Osteoblast (primary cell): ENCODE data around the gene SLC25A34. TPM values are rescaled to one million over a fixed set of nuclear protein-coding genes. Genes with fewer than 3 reads are reported as not detected.

Source experiments
- DNase-seq: peaks from one replicate; pipeline ENCODE4 v3.0.0; 2011; ENCODE audit warnings: low spot score, mixed read lengths; ENCODE audit not compliant: insufficient read length; ENCODE audit errors: missing footprints
- H2AFZ ChIP-seq: 2 replicates; pipeline ENCODE4 v1.6.0; 2011; ENCODE audit warnings: mild to moderate bottlenecking, low read length
- H3K27ac ChIP-seq: 2 replicates; pipeline ENCODE4 v1.5.1; 2011; ENCODE audit warnings: mild to moderate bottlenecking, low read depth, low read length, moderate library complexity
- H3K27me3 ChIP-seq: 2 replicates; pipeline ENCODE4 v1.6.0; 2012; ENCODE audit warnings: mild to moderate bottlenecking, control low read depth, inconsistent platforms, low read length, moderate library complexity; ENCODE audit not compliant: insufficient read depth
- H3K36me3 ChIP-seq: 2 replicates; pipeline ENCODE4 v1.5.1; 2011; ENCODE audit warnings: mild to moderate bottlenecking, low read length, control low read depth, moderate library complexity; ENCODE audit not compliant: insufficient read depth
- H3K4me1 ChIP-seq: 2 replicates; pipeline ENCODE4 v1.5.1; 2011; ENCODE audit warnings: mild to moderate bottlenecking, low read length, control low read depth, moderate library complexity; ENCODE audit not compliant: insufficient read depth
- H3K4me2 ChIP-seq: 2 replicates; pipeline ENCODE4 v1.6.0; 2011; ENCODE audit warnings: mild to moderate bottlenecking, low read length; ENCODE audit not compliant: insufficient read depth
- H3K4me3 ChIP-seq: fragments of 200-600 bp; sonication (generic); 3 replicates; pipeline ENCODE4 v1.5.1; 2012; ENCODE audit warnings: mild to moderate bottlenecking, low read length, inconsistent platforms; ENCODE audit not compliant: insufficient read depth
- H3K79me2 ChIP-seq: 2 replicates; pipeline ENCODE4 v1.6.0; 2012; ENCODE audit warnings: mild to moderate bottlenecking, low read length, control low read depth, inconsistent platforms; ENCODE audit not compliant: insufficient read depth
- H3K9me3 ChIP-seq: 2 replicates; pipeline ENCODE4 v1.5.1; 2011; ENCODE audit warnings: low read depth, low read length, control low read depth
- H4K20me1 ChIP-seq: 2 replicates; pipeline ENCODE4 v1.6.0; 2012; ENCODE audit warnings: mild to moderate bottlenecking, low read length, control low read depth; ENCODE audit not compliant: insufficient read depth
- total RNA-seq: library from RNA; depleted of rRNA; stranded (reverse); fragments of >200 nt; gene quantifications from 2 replicates; pipeline ENCODE4 v1.2.3, GENCODE V29; 2012
- TF ChIP-seq, protein P1 (sequence below): IDR thresholded peaks from 2 replicates; pipeline ENCODE4 v1.5.1; 2011; ENCODE audit warnings: mild to moderate bottlenecking, low read depth, low read length, moderate library complexity; ENCODE audit errors: extremely low read depth

SLC25A34 gene
- total RNA-seq, 1 donor = 1.4 TPM

- no peaks in the 10 kb centered on the region for H4K20me1 ChIP-seq
- H2AFZ ChIP-seq = no peak overlapping the region
- H3K27me3 ChIP-seq = no peaks in the 10 kb centered on the region
- H3K27ac ChIP-seq = no peak overlapping the region
- no peaks in the 10 kb centered on the region for H3K4me1 ChIP-seq
- TF ChIP-seq, protein P1, sequence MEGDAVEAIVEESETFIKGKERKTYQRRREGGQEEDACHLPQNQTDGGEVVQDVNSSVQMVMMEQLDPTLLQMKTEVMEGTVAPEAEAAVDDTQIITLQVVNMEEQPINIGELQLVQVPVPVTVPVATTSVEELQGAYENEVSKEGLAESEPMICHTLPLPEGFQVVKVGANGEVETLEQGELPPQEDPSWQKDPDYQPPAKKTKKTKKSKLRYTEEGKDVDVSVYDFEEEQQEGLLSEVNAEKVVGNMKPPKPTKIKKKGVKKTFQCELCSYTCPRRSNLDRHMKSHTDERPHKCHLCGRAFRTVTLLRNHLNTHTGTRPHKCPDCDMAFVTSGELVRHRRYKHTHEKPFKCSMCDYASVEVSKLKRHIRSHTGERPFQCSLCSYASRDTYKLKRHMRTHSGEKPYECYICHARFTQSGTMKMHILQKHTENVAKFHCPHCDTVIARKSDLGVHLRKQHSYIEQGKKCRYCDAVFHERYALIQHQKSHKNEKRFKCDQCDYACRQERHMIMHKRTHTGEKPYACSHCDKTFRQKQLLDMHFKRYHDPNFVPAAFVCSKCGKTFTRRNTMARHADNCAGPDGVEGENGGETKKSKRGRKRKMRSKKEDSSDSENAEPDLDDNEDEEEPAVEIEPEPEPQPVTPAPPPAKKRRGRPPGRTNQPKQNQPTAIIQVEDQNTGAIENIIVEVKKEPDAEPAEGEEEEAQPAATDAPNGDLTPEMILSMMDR = no peak
- H3K36me3 ChIP-seq = peaks cover 68% of the 10 kb centered on the region
- no peaks in the 10 kb centered on the region for H3K79me2 ChIP-seq
- H3K4me2 ChIP-seq = no peak overlapping the region
- H3K4me3 ChIP-seq = no peak overlapping the region
- H3K9me3 ChIP-seq = no peaks in the 10 kb centered on the region
- peak; percentile 79 for DNase-seq
Measured at GRCh38 chr1:15724949-15725880, 10.8 kb upstream of the SLC25A34 start.

- no peaks in the 10 kb centered on the region for H3K79me2 ChIP-seq
- no peak overlapping the region for H3K27ac ChIP-seq
- H3K27me3 ChIP-seq = no peaks in the 10 kb centered on the region
- TF ChIP-seq, protein P1 = no peak
- peak; percentile 62 for DNase-seq
- H3K36me3 ChIP-seq = peaks cover 67% of the 10 kb centered on the region
- no peak overlapping the region for H3K4me3 ChIP-seq
- H3K4me2 ChIP-seq = no peak overlapping the region
- H2AFZ ChIP-seq = no peak overlapping the region
- no peaks in the 10 kb centered on the region for H3K9me3 ChIP-seq
- no peaks in the 10 kb centered on the region for H4K20me1 ChIP-seq
- H3K4me1 ChIP-seq = no peaks in the 10 kb centered on the region
Measured at GRCh38 chr1:15726508-15726907, 9.6 kb upstream of the SLC25A34 start.

DNA sequence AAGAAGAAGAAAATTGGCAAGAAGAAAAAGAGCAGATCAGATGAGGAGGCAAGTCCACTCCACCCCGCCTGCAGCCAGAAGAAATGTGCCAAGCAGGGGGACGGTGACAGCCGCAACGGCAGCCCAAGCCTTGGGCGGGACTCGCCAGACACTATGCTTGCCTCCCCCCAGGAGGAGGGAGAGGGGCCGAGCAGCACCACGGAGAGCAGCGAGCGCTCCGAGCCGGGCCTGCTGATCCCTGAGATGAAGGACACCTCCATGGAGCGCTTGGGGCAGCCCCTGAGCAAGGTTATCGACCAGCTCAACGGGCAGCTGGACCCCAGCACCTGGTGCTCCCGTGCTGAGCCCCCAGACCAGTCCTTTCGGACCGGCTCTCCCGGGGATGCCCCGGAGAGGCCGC lies 9.0 kb upstream of the SLC25A34 start:
- peaks cover 64% of the 10 kb centered on the region for H3K36me3 ChIP-seq
- H3K27me3 ChIP-seq = no peaks in the 10 kb centered on the region
- TF ChIP-seq, protein P1 = no peak
- no peaks in the 10 kb centered on the region for H4K20me1 ChIP-seq
- no peak overlapping the region for H3K4me2 ChIP-seq
- no peaks in the 10 kb centered on the region for H3K4me1 ChIP-seq
- no peaks in the 10 kb centered on the region for H3K79me2 ChIP-seq
- no peaks in the 10 kb centered on the region for H3K9me3 ChIP-seq
- peak; percentile 79 for DNase-seq
- H2AFZ ChIP-seq = no peak overlapping the region
- H3K4me3 ChIP-seq = no peak overlapping the region
- H3K27ac ChIP-seq = no peak overlapping the region

GRCh38 chr1:15727424-15727823 lies 8.6 kb upstream of the SLC25A34 start:
- Histone ChIP-seq H3K4me1 (no peaks in the 10 kb centered on the region), H3K9me3 (no peaks in the 10 kb centered on the region), H3K4me3 (no peak overlapping the region), H3K27ac (no peak overlapping the region), H4K20me1 (no peaks in the 10 kb centered on the region), H3K79me2 (no peaks in the 10 kb centered on the region), H3K4me2 (no peak overlapping the region), H3K27me3 (no peaks in the 10 kb centered on the region), H2AFZ (no peak overlapping the region), H3K36me3 (peaks cover 65% of the 10 kb centered on the region)
- DNase-seq = peak; percentile 68
- TF ChIP-seq, protein P1 = no peak
